ENCODE measurements around the gene CTCF. TPM values are rescaled to one million over a fixed set of nuclear protein-coding genes. Genes with fewer than 3 reads are reported as not detected.

CTCF gene
- total and polyA plus RNA-seq, 2 donors (not counting 3 experiments of a cell fraction or from before 2014, with no cell fraction given): 20.7 to 40.0 TPM

- no peak for FAIRE-seq
- dilution Hi-C loops (cut with MboI; ENCODE audit: extremely low pct_ligation_motif_present, low sequenced_read_pairs): no loop called here
- POLR2A ChIA-PET: no interaction called here
These were observed 75.3 kb downstream of the CTCF start for GRCh38 chr16:67637625-67638024.

More at GRCh38 chr16:67637625-67638024, 75.3 kb downstream of the CTCF start:
- Histone ChIP-seq H3K4me2 (ENCODE audit: insufficient read depth, low read length) (no peak overlapping the region), H3K27ac (ENCODE audit: insufficient read depth, low read depth, low read length) (no peak overlapping the region), H2AFZ (ENCODE audit: low read depth, low read length) (no peak overlapping the region), H3K79me2 (ENCODE audit: control insufficient read depth, insufficient read depth, low read length) (no peaks in the 10 kb centered on the region), H4K20me1 (replicated peaks; ENCODE audit: control insufficient read depth, extremely low read depth, insufficient read depth, low read length) (no peaks in the 10 kb centered on the region), H3K9ac (replicated peaks; ENCODE audit: extremely low read depth, insufficient read depth, low read length) (no peak overlapping the region), H3K27me3 (ENCODE audit: control insufficient read depth in 2 of 2, insufficient read depth in 2 of 2, low read length in 2 of 2) (no peaks in the 10 kb centered on the region), H3K9me3 (replicated peaks; ENCODE audit: control insufficient read depth, insufficient read depth, low read length) (no peaks in the 10 kb centered on the region), H3K4me3 (replicated peaks in 1 of 3; ENCODE audit: insufficient read depth in 1 of 3, low read depth in 1 of 3, low read length in 3 of 3) (no peak overlapping the region), H3K4me1 (ENCODE audit: control insufficient read depth, extremely low read depth, insufficient read depth, low read length) (no peaks in the 10 kb centered on the region), H3K9me1 (replicated peaks; ENCODE audit: control insufficient read depth, extremely low read depth, insufficient read depth, low read length) (no peaks in the 10 kb centered on the region), H3K36me3 (ENCODE audit: control insufficient read depth in 2 of 2, extremely low read depth in 1 of 2, insufficient read depth in 2 of 2, low read length in 2 of 2) (peaks cover 8 to 23% of the 10 kb centered on the region in 2 experiments)
- CTCF ChIA-PET: interaction anchor here (3.5 kb wide), 1 partner anchor 116 kb away, joined by 22 read pairs; no protein-coding TSS in a partner anchor
- DNase-seq (ENCODE audit: low read depth, low spot score): no peak
- TF ChIP-seq MAX (IDR thresholded peaks at IDR 0.05; ENCODE audit: insufficient read depth, insufficient read length) (no peak), POLR2A (IDR thresholded peaks at IDR 0.05; ENCODE audit: low read depth, low read length) (no peak), GATA2 (IDR thresholded peaks at IDR 0.05; ENCODE audit: insufficient read depth, insufficient read length, low read depth, low read length) (no peak), FOS (IDR thresholded peaks at IDR 0.05; ENCODE audit: borderline replicate concordance, insufficient read depth, low read length) (no peak), MYC (IDR thresholded peaks at IDR 0.05; ENCODE audit: low read depth, low read length) (no peak), JUN (IDR thresholded peaks at IDR 0.05; ENCODE audit: borderline replicate concordance, insufficient read depth, insufficient read length, low read depth) (no peak), CTCF (IDR thresholded peaks at IDR 0.05; ENCODE audit: extremely low read depth in 1 of 2, insufficient read depth in 1 of 2, low read depth in 1 of 2, low read length in 2 of 2) (no peak), EZH2 (IDR thresholded peaks at IDR 0.05; ENCODE audit: borderline replicate concordance, low read depth, low read length, severe bottlenecking) (no peak), POLR2AphosphoS5 (IDR thresholded peaks at IDR 0.05; ENCODE audit: insufficient read depth, low read depth, low read length) (no peak)
- BruUV-seq (replicated peaks): no TSS peak
- intact Hi-C loops (cut with micrococcal nuclease): no loop called here

All from endothelial cell of umbilical vein (primary cell).